GM19328 (cell line): ENCODE measurements around the gene BDKRB1.

Source experiments
- ATAC-seq: cut with Tn5 transposase; IDR thresholded peaks from one replicate; pipeline ENCODE4 v1.9.1; 2021; ENCODE audit warnings: mild to moderate bottlenecking, moderate library complexity; ENCODE audit not compliant: unreplicated experiment

Gene BDKRB1

DNA sequence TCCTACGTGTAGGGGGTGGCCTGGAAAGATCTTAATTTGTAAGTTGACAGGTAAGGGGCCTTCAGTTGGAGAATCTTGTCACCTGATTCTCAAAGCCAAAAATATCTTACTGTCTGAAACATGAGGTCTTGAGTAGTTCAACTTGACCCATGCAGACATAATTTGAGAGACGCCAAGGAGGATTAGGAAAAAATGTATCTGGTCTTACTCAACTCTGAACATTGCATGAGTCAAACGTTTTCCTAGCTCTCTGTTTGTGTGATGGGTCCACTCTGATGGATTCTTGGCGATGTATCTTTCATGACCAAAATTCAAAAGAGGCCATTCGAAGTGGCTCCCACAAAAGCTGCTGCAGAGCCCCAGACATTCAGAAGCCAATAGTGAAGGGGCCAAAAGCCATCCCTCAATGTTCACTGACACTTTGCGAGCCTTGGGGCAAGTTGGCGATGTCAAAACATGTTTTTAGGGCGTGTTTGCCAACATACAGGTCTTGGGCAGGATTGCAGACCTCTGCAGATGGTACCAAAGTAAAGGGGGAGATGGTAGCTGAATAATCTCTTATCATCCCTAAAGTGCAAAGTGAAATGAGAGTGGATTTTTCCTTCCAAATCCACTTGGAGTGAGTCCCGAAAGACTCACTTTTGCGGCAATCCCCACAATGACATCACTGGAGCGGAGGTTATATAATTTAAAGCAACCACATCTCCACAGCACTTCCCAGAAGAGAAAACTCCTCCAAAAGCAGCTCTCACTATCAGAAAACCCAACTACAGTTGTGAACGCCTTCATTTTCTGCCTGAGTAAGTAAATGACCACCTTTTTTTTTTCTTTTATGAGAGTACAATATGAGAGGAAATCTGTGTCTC is at the start of gene BDKRB1:
Gene BDKRB1 (plus strand): TSS at position 710 of the 866 bp plus-strand sequence. CDS start 7,473 bp downstream, outside the sequence.
- ATAC-seq = no peak

DNA sequence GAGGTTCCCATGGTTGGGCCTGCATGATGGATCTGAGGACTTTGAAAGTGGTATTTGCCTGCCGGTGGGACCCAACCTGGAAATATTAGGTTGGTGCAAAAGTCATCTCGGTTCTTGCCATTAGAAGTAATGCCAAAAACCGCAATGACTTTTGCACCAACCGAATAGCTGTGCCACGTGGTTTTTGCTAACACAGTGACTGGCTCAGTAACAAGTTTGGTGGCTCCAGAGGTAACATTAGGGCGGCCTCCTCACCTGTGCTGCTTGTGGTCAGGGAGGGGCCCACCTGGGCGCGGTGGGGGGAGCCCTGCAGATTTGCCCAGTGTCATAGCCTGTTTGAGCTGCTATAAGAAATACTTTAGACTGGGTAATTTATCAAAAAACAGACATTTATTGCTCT is 49.5 kb upstream of the BDKRB1 start:
- no peak for ATAC-seq

DNA sequence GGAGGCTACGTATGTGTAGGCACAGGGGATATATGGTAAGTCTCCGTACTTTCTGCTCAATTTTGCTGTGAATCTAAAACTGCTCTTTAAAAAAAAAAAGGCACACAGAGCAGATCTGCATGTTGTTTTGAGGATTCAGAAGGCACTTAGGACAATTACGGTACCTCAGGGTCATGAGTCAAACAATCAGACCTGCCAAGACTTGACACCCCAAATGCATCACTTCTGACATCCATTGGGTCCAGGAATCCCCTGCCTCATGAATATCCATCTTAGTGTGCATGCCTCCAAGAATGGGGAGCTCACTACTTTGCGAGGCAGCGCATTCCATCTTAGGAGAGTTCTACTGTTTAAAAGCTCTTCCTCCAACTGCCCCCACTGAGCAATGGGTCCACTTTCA is 48.3 kb upstream of the BDKRB1 start:
- ATAC-seq = no peak

DNA sequence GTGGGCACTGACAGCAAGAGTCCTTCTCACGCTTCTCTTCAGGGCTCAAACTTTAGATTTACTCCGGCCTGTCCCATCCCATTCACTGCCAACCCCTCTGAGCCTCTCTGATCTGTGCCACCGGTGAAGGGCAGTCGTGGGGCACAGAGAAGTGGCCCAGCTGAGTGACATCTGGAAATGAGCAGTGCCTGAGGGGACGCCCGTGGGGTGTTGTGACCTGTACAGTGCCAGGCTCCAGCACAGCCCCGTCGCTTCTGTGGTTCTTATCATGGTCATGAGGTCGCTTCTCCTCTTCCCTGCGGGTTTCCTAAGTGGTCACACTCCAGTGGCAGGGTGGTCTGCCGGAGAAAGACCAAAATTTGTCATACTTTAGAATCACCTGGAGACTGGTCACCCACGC is 47.3 kb upstream of the BDKRB1 start:
- no peak for ATAC-seq

DNA sequence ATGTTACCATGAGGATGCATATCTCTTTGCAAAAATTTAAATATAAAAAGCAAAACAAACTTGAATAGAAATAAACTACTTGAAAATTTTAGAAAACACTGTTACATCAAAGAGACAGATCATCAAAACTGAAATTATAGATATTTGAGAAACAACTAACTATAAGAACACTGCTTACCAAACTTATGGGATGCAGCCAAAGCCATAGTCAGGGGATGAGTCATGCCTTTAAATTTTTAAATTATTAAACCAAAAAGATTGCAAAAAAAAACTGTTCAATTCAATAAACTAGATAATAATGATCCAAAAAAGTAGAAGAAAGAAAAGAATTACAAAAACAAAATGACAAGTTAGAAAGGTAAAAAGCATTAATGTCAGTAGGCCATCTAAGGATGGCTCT is 43.9 kb upstream of the BDKRB1 start:
- ATAC-seq = no peak

DNA sequence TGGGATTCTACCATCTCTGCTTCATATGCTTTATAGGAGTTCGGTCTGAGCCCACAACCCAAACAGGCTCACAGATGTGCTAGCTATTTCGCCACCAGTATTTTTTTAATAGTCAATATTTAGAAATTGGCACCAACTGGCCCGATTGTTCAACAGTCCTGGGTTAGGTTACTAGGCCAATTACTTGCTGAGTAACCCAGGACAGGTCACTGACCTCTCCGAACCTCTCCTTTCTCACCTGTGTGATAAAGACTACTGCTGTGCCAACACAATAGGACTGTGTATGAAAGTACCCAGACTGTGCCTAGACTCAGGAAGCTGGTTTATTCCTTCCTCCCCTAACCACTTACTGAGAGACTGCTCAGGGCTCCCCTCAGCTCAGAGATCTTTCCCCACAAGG is 43.1 kb upstream of the BDKRB1 start:
- no peak for ATAC-seq

DNA sequence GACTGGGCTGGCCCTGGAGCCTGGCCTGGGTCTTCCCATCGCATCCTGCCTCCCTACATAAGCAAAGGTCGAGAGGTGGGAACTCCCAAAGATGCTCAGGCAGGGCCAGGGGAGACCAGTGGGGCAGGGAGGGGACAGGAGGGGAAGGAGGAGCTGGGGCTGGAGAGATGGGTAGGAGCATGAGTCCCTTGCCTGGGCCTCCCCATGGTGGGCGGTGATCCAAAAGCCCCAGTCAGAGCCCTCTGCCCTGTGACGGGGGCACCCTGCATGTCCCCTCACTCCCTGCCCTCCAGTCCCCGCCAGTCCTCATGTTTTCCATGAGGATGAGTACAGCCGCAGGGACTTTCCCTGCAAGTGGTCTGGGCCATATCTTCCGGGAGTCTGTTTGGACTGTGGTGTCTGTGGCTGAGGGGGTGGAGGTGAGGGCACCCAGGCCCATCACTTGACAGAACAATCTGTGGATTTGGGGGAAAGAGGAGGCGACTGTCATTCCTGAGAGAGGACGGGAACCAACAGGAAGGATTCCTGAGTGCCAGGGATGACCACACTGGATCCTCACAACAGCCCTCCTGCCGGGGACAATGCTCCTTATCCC is 42.0 kb upstream of the BDKRB1 start:
- no peak for ATAC-seq

DNA sequence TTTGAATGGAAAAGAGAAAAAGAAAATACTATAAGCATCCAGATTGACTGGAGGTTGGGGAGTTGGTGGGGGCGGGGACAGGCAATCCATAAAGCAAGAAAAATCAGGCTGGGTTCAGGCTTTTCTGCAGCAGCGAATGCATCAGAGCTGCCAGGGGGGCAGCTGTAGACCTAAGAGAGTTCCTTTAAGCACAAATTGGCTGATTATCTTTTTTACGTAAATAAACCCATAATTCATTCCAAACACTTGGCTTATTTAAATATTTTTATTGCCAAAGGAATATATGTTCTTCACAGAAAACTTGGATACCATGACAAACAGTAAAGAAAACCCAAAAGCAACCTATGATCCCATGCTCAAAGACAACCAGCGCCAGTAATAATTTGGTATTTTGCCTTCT is 41.2 kb upstream of the BDKRB1 start:
- no peak for ATAC-seq

DNA sequence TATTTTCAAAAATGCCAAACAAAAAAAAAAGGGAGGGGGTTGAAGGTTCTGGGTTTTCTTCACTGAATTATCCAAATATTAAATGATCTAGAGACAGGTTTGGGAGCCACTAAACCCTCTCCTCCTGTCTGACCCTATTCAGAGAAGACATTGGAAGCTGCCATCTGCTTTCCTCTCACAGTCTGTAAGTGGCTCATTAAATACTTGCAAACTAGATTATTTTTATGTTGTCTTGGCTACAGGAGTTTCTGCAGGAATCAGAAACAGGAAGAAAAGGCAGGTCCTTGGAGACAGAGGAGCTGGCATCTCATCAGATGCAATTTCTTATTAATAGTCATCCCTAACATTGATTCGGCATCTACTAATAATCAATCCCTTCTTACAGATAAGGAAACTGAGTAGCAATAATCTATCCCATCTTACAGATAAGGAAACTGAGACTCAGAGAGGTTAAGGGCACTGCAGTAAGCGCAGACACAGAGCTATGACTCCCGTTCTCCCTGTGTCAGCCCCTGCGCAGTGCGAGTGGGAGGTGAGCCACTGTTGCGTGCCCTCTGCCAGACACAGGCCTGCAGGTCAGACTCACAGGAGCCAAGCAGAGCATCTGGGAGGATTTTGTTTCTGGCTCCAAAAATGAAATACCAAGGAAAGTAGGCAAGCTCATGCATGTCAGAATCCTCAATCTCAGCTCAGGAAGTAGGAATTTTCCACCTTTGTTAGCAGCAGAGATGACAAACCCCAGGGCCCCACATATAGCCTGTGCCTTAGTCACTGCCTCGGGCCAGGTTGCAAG is 40.4 kb upstream of the BDKRB1 start:
- ATAC-seq = no peak

DNA sequence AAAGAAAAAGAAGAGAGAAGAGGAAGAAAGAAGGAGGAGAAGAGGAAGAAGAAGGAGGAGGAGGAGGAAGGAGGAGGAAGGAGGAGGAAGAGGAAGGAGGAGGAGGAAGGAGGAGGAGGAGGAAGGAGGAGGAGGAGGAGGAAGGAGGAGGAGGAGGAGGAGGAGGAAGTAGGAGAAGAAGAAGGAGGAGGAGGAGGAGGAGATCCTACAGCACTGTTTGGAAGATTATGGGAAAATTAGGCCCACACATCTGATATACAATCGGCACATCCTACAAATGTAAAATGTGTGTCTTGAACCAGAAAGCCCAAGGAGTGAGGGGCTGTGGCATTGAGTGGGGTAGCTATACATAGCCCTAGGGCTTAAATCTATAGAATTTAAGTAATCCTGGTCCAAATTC is 39.4 kb upstream of the BDKRB1 start:
- no peak for ATAC-seq

DNA sequence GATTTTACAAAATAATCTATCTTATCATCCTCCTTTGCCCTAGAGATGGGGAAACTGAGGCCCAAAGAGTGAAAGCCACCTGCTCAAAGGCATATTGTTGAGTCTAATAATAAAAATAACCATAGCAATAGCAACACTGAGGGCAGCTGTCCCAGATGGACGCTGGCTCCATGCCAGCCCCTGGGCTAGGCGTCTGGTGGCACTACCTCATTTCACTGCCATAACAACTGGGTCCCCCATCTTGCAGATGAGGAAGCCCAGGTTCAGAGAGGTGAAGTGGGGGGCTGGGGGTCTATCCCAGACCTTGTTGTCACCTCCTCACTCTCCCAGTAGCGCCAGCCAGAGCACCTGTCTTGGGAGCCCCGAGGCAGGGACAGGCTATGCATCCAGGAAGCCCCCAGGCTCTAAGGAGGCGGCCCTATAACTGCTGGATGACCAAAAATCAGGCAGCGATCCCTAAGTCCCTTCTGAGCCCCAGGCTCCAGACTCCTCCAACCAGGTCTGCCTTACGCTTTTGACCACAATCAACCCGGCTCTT is 38.6 kb upstream of the BDKRB1 start:
- ATAC-seq = no peak

DNA sequence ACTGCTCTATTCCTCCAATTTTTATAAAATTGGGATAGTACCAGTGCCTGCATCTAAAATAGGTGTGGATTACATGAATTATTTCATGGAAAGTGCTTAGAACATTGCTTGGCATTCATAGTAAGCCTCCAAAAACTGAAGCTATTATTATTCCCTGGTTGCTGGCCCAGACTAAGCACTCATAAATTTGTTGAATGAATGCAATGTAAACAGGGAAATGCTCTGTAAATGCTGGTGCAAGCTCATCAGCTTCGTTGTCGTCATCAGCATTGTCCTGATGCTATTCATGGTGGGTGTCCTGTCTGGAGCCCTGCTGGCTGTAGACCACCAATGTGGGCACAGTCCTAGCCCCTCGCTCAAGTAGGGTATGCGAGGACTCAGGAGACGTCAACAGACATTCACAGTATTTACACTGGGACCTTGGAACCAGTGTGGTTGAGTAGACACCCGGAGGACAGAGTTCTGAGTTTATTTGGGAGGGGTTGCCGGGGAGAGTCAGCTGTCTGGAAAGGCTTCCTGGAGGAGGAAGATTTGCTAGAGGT is 34.8 kb upstream of the BDKRB1 start:
- no peak for ATAC-seq

DNA sequence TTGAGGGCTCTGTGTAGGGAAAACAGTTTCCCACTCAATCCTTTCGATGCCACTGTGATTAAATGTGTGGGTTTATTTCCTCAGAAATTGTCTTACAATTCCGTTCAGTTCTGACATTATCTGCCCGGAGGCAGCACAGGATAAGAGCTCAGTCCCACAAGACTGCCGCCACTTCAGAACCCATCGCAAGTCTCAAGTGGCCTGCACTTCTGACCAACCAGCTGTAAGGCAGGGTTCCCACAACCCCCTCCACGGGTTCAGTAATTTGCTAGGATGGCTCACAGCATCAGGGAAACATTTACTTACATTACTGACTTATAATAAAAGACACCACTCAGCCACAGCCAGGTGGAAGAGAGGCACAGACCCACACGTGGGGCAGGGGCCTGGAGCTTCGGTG is 34.2 kb upstream of the BDKRB1 start:
- ATAC-seq = no peak

DNA sequence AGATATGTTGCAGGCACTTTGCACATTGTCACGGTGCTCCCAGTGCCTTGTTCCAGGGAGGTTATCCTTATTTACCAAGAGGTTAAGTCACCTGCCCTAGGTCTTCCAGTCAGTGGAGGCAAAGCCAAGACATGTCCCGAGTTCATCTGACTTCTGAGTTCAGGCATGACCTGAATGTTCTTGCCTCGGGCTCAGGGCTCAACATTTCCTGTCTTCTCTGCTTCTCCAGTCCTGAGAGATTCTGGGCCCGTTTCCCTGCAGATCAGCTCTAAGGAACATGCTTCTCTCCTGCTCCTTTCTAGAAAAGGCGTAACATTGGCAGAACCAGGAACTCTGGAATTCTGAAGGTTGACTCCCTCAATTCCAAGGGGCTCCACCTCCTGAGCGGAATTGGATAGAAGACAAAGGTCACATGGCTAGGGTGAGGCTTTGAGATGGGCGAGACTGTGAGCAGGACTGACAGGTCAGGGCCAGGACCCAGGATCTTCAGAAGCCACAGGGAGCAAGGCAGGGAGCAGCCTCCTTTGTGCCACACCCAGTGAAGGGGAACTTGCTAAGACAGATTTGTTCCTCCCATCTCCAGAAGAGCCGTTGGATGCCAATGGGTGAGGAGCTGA is 31.4 kb upstream of the BDKRB1 start:
- ATAC-seq = no peak

DNA sequence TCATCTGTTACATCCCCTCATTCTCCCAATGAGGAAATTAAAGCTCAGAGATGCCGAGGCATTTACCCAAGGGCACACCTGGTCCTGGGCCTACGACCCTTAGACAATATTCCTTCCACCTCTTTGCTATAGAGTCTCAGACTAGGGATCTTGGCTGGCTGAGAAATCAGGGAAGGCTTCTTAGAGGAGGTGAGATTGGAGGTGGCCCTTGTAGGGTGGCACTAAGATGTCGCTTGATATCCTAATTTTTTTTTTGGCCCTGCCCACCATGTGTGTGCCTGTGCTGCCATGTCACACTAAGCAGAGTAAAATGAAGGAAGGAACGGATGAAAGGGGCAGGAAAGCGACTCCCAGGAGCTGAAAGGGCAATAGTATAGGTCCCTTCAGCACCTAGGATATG is 30.8 kb upstream of the BDKRB1 start:
- ATAC-seq = no peak

DNA sequence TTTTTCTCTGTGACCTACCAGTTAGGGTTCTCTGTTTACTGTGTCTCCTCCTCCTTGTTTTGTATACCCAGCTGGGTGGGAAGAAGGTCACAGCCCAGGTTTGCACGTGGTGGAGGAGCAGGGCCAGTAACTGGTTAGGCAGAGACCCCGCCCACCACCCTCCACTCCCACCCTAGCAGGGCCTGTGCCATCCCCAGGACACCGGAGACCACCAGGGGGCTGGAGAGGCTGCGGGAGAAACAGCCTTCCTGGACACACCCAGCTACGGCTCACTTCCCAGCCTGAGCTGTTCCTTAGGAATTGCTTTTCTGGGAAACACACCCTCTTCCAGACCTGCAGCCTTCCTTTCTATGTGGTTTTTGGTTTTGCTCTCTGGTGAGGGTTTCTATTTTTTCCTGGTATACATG is 30.3 kb upstream of the BDKRB1 start:
- no peak for ATAC-seq

DNA sequence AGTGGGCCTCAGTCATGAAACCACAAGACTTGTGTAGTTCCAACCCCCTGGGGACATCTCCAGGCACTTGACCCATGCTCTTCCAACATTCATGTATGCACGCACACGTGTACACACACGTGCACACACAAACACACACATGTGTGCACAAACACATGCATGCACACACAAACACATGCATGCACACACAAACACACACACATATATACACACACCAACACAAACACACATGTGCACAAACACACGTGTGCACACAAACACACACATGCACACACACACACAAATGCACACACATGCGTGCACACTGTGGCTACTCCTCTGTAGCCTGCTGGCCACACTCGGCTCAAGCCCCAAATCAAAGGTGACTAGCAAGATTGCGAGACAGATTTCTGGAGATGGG is 28.6 kb upstream of the BDKRB1 start:
- ATAC-seq = no peak

DNA sequence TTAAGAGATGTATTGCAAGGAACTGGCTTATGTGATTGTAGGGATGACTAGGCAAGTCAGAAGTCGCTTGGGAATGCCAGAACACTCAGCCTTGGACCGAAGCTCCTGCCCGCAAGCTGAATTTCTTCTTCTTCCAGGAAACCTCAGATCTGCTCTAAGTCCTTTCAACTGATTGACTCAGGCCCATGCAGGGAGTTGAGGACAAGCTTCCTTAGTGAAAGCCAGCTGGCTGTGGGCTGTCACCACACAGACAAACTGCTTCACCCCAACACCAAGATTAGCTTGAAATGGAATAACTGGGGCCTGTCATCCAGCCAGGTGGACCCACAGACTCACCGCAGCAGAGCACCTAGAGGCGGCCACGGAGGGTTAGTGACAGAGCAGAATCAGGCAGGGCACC is 26.7 kb upstream of the BDKRB1 start:
- no peak for ATAC-seq

DNA sequence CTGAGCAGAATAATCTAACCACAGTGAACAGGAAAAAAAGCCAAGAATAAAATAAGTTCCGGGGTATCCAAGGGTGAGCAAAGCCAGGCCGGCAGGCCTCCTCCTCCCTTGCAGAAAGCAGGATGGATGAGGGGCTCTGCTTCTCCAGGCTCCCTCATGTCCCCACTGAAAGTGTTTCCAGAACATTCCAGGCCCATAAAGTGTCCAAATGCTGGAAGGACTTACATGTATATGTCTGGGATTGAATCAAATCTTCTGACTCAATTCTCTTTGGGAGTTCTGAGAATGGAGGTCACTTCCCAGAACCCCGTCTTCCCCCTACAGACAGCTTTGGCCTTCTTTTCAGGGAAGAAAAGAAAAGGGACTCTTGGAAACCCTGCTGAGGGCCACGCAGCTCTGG is 25.0 kb upstream of the BDKRB1 start:
- ATAC-seq = no peak

DNA sequence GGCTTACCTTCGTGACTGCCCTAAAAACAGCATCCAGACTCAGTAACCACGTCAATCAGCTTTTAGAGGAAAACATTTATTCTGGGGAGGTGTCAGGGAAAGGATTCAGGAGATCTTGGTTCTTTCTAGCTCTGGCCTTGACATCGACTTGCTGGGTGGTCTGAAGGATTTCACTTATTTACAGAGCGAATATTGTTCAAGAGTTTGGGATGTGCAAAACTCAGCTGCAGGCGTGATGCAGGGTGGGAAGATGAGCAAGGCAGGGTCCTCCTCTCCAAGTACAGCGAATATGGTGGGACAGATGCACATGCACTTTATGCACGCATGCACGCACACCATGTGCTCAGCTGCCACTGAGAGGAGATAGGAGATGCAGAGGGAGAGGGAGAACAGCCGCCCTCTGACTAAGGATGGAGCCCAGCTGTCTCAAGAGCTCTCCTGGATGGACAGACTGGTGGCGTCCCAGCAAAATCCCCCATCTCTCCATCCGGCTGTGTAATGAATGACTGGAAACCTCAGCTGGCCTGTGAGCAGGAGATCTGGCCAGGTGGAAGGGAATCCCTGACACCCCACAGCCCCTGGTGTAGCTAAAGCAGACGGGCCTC is 24.4 kb upstream of the BDKRB1 start:
- no peak for ATAC-seq
